ENCODE data around the gene SLC2A9. TPM values are rescaled to one million over a fixed set of nuclear protein-coding genes. Genes with fewer than 3 reads are reported as not detected.

SLC2A9 gene
- total and polyA plus RNA-seq, 2 donors (not counting 3 experiments of a cell fraction or from before 2014, with no cell fraction given), result 1.6 to 1.8 TPM

DNA sequence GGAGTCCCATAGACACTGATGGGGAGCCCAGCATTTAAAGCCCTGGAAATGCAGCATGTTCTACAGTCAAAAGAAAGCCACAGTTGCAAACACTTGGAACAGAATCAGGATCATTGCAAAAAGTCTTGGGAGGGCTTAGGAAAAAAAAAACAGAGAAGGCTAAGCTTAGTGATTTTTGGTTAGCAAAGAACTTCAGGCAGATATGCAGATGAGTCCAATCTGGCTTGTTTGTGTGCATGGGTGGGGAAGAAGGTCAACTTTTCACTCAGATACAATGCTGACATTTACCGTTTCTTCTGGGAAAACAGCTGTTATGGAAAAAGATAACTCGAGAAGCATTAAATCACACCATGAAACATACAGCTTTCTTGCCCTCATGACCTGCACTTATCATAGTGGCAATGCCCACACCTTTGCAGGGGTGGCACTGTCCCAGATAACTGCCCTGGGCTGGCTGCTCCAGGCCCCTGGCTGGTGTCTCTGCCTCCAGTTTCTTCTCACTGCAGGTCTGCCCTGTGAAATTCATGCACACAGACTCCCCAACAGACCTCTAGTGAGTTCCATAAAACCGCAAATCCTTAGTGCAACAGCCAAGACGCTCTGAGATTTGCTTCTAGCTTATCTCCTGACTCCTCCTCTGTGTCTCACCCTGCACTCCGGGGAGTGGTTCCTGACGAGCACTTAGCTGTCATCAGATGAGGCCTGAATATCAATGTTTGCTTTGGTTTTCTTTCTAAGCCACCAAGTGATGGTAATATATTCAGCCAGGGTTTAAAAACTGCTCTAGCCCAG, 140.7 kb downstream of the SLC2A9 start:
- H3K9ac ChIP-seq (replicated peaks; ENCODE audit: extremely low read depth, insufficient read depth, low read length), result no peak overlapping the region
- H3K9me1 ChIP-seq (replicated peaks; ENCODE audit: control insufficient read depth, extremely low read depth, insufficient read depth, low read length), result no peaks in the 10 kb centered on the region
- no peaks in the 10 kb centered on the region for H4K20me1 ChIP-seq (replicated peaks; ENCODE audit: control insufficient read depth, extremely low read depth, insufficient read depth, low read length)
- POLR2A ChIA-PET, result no interaction called here
- intact Hi-C loops (cut with micrococcal nuclease) (no loop called here), dilution Hi-C loops (cut with MboI; ENCODE audit: extremely low pct_ligation_motif_present, low sequenced_read_pairs) (no loop called here)
- H3K79me2 ChIP-seq (ENCODE audit: control insufficient read depth, insufficient read depth, low read length), result no peaks in the 10 kb centered on the region
- H3K27me3 ChIP-seq (ENCODE audit: control insufficient read depth in 2 of 2, insufficient read depth in 2 of 2, low read length in 2 of 2), result no peaks in the 10 kb centered on the region
- no peak for TF ChIP-seq FOS (IDR thresholded peaks at IDR 0.05; ENCODE audit: borderline replicate concordance, insufficient read depth, low read length)
- TF ChIP-seq MYC (IDR thresholded peaks at IDR 0.05; ENCODE audit: low read depth, low read length), result no peak
- no peak for TF ChIP-seq EZH2 (IDR thresholded peaks at IDR 0.05; ENCODE audit: borderline replicate concordance, low read depth, low read length, severe bottlenecking)
- no peak for TF ChIP-seq GATA2 (IDR thresholded peaks at IDR 0.05; ENCODE audit: insufficient read depth, insufficient read length, low read depth, low read length)
- TF ChIP-seq POLR2AphosphoS5 (IDR thresholded peaks at IDR 0.05; ENCODE audit: insufficient read depth, low read depth, low read length), result no peak
- TF ChIP-seq, protein P1, sequence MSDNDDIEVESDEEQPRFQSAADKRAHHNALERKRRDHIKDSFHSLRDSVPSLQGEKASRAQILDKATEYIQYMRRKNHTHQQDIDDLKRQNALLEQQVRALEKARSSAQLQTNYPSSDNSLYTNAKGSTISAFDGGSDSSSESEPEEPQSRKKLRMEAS (IDR thresholded peaks at IDR 0.05; ENCODE audit: insufficient read depth, insufficient read length), result no peak
- TF ChIP-seq JUN (IDR thresholded peaks at IDR 0.05; ENCODE audit: borderline replicate concordance, insufficient read depth, insufficient read length, low read depth), result no peak
- no peak for TF ChIP-seq CTCF (IDR thresholded peaks at IDR 0.05; ENCODE audit: extremely low read depth in 1 of 2, insufficient read depth in 1 of 2, low read depth in 1 of 2, low read length in 2 of 2)
- TF ChIP-seq POLR2A (IDR thresholded peaks at IDR 0.05; ENCODE audit: low read depth, low read length), result no peak
- H2AFZ ChIP-seq (ENCODE audit: low read depth, low read length), result no peak overlapping the region
- H3K27ac ChIP-seq (ENCODE audit: insufficient read depth, low read depth, low read length), result no peak overlapping the region
- no peaks in the 10 kb centered on the region for H3K9me3 ChIP-seq (replicated peaks; ENCODE audit: control insufficient read depth, insufficient read depth, low read length)
- H3K4me2 ChIP-seq (ENCODE audit: insufficient read depth, low read length), result no peak overlapping the region
- BruUV-seq (replicated peaks), result no TSS peak
- CTCF ChIA-PET, result interaction anchor here (1.1 kb wide), 1 partner anchor 186 kb away, joined by 3 read pairs; no protein-coding TSS in a partner anchor
- no peak for FAIRE-seq
- DNase-seq (ENCODE audit: low read depth, low spot score), result no peak
- no peak overlapping the region for H3K4me3 ChIP-seq (replicated peaks in 1 of 3; ENCODE audit: insufficient read depth in 1 of 3, low read depth in 1 of 3, low read length in 3 of 3)
- H3K36me3 ChIP-seq (ENCODE audit: control insufficient read depth in 2 of 2, extremely low read depth in 1 of 2, insufficient read depth in 2 of 2, low read length in 2 of 2), result no peaks in the 10 kb centered on the region
- H3K4me1 ChIP-seq (ENCODE audit: control insufficient read depth, extremely low read depth, insufficient read depth, low read length), result no peaks in the 10 kb centered on the region
